NCI-H446 treated with DMSO at 0.1 percent for 48 hours (cell line): ENCODE data around the gene RBM12.
"Not testable (repeated sequence)": the region's sequence is repeated elsewhere in the genome, so short reads cannot be mapped to it uniquely, and the experiment has no call there.

ENCODE experiments used
- DNase-seq: peaks from one replicate; lab custom pipeline; 2025; lab: John Stamatoyannopoulos, UW

RBM12 gene, protein sequence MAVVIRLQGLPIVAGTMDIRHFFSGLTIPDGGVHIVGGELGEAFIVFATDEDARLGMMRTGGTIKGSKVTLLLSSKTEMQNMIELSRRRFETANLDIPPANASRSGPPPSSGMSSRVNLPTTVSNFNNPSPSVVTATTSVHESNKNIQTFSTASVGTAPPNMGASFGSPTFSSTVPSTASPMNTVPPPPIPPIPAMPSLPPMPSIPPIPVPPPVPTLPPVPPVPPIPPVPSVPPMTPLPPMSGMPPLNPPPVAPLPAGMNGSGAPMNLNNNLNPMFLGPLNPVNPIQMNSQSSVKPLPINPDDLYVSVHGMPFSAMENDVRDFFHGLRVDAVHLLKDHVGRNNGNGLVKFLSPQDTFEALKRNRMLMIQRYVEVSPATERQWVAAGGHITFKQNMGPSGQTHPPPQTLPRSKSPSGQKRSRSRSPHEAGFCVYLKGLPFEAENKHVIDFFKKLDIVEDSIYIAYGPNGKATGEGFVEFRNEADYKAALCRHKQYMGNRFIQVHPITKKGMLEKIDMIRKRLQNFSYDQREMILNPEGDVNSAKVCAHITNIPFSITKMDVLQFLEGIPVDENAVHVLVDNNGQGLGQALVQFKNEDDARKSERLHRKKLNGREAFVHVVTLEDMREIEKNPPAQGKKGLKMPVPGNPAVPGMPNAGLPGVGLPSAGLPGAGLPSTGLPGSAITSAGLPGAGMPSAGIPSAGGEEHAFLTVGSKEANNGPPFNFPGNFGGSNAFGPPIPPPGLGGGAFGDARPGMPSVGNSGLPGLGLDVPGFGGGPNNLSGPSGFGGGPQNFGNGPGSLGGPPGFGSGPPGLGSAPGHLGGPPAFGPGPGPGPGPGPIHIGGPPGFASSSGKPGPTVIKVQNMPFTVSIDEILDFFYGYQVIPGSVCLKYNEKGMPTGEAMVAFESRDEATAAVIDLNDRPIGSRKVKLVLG

DNA sequence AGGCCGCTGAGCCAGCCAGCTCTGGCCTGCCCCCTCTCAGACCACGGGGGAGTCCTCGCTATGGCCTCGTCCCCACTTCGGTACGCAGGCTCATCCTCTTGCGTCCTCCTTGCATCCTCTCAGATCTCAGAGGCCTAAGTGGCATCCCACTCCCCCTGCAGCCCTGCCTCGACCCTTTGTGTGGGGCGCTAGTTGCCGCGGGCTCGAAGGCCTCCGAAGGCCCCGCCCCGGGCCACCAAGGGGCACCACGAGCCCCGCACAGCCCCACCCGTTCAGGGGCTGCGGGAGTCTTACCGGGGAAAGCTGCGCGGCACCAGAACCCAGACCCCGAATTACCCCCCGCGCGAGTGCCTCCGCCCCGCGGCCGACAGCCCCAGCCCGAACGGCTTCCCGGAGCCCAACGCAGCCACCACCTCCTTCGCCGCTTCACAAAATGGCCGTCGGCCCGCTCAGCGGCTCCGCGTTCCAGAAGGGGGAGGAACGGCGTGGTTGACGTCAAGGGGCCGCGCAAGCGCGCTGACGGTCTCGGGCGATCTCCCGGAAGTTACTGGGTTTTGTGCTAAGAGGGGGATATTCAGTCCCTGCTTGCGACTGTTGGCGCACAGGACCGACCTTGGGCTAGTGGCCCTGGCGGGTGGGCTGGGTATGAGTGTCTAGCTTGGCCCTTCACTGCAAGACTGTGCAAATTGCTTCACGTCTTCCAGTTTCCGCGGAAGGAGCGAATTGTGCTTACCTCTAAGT lies at the start of gene RBM12, which contains the start of gene CPNE1:
Gene RBM12, minus strand, starts transcription at position 435 of the 741 bp plus-strand sequence. CDS start 9,578 bp downstream, outside the sequence.
Gene CPNE1, minus strand, starts transcription at position 435 of the 741 bp plus-strand sequence. CDS start 31,977 bp downstream, outside the sequence.
- DNase-seq, result peak; percentile 83

DNA sequence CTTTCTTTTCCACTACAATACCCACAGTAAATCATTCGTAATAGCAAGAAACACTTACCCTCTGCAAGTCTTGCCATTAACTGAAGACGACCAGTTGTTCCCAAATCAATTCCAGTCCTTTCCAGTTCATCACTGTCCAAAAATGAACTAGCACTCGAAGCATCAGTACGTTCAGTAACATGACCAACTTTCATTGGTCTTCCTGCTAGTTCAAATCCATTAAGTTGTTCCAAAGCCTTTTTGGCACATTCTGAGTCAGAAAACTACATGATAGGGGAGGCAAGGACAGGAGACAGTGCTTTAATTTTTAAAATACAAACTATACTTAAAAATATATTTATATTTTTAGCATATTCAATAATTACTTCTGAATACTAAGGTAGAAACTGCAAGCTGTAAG lies 49.4 kb upstream of the RBM12 start:
- no peak for DNase-seq

DNA sequence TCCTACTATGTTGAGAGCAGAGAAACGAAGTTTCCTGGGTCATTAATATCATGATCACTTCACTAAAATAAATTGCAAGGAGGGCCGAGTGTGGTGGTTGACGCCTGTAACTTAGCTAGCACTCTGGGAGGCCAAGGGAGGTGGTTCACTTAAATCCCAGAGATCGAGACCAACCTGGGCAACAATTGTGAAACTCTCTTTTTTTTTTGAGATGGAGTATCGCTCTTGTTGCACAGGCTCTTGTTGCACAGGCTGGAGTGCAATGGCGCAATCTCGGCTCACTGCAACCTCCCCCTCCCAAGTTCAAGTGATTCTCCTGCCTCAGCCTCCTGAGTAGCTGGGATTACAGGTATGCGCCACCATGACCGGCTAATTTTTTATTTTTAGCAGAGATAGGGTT lies 48.4 kb upstream of the RBM12 start:
- DNase-seq, result not testable (repeated sequence)

DNA sequence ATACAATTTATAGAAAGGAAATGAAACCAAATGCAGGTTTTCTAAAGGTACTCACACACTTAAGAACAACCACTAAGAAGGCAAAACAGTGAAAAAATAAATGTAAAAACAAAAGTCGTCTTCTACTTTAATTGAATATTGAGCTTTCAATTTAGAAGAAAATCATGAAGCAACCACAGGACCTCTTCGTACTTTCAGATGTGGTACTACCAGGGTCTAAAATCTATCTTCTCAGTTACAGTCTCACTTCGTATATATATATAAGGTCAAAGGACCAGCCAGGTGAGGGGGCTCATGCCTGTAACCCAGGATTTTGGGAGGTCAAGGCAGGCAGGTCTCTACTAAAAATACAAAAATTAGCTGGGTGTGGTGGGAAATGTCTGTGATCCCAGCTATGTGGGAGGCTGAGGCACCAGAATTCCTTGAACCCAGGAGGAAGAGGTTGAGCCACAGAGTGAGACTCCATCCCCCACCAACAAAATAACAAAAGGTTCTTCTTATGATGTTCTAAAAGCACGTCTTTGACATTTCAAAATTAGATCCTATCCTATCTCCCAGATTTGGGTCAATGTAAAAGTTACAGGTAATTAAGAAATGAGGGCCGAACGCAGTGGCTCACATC lies 47.0 kb upstream of the RBM12 start:
- DNase-seq, result no peak

DNA sequence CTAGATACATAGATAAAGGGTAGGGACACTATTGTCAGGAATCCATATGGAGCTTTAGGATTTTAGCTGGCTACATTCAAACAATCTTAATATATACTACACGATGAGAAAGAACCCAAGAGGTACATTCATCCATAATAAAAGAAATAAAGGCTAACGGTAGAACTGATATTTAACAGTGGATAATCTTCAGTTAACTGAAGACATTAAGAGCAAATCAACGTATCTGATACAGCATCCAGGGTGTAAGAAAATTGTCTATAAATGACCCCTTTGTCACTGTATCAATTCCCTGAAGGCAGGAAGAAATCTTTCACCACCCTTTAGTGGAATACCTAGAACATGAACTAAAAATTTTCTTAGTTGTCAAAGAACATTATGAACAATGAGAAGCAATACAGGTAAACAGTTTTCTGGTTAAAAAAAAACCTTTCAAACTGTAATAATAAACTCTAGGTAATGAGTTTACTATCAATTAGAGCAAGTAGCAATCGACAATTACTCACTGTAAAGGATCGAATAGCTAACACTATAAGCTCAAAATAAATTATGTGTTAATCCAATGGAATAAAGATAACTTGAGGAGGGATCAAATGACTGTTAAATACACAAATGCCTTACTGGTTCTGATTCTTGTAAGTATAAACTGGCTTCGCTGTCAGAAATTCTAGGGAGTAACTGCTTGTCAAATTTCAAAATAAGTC lies 46.3 kb upstream of the RBM12 start:
- no peak for DNase-seq

DNA sequence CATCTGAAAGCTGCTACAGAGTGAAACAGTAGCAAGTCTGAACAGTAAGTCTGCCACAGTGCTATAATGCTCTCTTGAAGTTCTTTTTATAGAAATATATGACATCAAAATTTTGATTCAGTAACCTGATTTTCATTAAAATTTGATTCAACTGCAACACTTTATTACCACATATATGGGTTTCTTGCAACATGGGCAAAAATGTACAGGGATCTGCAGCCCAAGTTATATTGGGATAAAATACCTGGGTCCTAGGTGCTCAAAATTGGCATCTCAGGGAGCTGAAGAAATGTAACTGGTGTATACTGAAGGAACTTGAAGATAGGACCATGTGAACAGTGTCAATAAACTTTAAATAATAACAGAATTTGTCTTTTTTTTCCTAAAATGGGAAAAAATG lies 45.3 kb upstream of the RBM12 start:
- DNase-seq, result no peak

DNA sequence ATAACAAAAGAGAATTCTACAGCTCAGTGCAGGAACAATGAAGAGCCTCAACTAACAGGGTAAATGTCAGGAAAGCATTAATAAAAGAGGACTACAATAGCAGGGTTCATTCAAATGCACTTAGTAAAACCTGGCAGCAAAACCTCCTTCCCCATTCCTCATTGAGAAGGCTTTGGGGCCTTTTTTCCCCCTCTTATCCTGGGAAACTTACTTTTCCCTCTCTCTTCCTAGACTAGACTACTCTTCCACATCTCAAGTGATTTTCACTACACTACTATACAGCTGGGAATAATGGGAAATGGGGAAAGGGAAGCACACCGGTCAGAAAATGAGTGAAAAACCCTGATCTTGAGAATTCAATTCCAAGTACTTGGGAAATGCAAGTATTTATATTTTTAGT lies 44.6 kb upstream of the RBM12 start:
- no peak for DNase-seq

DNA sequence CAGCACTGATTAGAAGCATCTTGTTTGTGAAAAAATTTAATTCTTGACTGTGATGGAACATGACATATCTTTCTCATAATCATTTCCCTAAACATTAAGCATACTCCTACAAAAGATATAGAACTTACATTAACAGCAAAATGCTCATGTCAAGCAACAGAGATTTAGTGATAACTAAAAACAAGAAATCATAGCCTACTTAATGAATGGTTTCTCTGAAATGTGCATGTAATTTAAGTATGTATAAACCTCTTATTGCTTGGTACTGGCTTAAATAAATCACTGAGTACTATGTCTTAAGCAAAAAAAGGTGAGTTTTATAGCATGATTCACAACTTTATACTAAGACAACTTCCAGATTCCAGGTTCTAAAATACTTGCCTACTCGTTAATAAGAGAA lies 43.8 kb upstream of the RBM12 start:
- no peak for DNase-seq

DNA sequence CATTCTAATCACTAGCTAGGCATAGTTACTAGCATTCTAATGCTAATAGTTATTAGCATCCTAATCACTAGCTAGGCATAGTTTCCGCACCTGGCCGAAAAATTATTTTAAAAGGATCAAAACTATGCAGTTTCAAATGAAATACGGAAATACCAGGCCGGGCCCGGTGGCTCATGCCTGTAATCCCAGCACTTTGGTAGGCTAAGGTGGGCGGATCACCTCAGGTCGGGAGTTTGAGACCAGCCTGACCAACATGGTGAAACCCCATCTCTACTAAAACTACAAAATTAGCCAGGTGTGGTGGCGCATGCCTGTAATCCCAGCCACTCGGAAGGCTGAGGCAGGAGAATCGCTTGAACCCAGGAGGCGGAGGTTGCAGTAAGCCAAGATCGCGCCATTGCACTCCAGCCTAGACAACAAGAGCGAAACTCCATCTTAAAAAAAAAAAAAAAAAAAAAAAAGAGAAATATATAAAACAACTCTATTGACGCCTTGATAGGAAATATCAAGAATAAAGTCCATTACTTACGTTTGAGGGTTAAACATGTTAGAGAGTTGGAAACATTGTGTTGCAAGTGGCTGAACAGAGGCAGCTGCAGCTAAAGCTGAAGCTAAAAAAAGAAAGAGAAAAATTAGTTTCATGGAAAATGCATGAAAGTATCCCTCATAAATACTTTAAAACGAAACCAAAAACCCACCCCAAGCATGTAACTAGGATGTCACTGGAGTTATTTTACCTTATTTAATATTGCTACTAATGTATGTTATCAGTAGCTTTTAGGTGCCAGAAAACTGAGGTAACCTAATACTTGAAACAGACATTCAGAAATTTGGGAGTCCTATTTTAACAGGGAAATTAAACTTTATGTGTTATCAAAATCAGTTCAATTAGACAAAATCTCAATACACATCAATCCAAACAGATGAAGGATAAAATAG lies 42.2 kb upstream of the RBM12 start:
- DNase-seq, result not testable (repeated sequence)

DNA sequence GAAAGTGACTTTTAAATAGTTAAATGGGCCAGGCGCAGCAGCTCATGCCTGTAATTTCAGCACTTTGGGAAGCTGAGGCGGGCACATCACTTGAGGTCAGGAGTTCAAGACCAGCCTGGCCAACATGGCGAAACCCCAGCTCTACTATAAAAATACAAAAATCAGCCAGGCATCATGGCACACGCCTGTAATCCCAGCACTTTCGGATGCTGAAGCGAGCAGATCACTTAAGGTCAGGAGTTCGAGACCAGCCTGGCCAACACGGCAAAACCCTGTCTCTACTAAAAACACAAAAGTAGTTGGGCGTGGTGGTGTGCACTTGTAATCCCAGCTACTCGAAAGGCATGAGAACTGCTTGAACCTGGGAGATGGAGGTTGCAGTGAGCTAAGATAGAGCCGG lies 41.2 kb upstream of the RBM12 start:
- not testable (repeated sequence) for DNase-seq

DNA sequence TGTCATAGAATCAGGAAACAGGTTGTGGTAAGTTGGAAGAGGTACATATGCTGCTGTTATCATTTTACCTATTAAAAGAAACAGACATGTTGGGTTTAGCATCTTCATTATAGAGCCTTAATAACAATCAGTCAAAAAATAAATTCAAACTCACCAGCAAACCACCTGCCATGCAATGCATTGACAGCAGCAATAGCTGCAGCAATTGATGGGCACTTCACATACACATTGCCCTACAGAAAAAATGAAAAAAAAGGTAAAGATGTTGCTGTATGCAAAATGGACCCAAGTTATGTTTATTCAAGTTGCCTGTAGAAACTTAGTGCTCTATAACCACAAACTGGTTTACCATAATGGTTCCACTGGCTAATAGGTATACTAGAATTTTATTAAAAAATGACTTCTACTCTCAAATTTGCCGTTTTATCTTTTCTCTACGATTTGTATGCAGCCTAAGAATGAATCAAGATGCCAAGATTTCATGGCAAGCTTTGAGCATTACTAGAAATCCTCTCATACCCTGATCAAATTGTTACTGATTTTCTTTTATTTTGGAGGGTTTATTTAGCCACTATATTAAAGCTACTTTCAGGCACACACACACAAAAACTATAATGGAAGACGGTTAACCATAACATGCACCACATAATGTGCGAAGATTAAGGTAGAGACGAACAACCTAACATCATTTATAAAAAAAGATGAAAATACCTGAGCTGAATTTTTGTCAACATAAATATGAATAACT lies 40.0 kb upstream of the RBM12 start:
- DNase-seq, result no peak

DNA sequence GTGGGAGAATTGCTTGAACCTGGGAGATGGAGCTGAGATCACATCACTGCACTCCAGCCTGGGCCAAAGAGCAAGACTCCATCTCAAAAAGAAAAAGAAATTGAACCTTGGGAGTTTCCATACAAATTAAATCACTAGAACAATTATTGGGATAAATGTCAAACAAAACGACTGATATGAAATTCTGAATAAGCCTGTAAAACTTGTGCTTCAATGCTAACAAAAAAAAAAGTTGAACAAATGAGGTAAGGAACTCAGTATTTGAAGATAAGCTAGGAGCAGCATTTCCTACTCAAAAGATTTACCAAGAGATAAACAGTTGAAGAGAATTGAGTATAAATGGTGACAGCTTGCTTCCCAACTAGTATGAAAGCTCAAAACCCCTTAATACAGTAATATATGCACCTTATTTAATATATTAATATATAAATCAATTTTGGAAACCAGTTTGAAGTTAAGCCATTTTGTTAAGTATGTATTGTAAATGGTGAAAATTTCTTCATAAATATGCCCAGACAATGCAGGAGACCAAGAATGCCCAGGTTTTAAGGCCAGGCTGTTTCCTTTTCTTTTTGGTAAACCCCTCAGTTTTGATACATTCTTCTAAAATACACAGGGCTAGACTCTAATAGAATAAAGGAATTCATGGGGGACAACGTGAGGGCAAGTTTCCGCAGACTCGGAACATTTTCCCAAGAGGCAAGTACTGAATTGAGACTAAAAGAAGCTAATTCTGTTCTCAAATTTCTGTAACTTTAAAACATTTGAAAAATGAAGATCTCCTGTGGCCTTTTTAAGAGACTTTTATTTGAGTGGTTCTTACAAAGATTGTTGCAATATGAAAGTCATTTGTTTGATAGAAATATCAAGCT lies 38.4 kb upstream of the RBM12 start:
- no peak for DNase-seq

DNA sequence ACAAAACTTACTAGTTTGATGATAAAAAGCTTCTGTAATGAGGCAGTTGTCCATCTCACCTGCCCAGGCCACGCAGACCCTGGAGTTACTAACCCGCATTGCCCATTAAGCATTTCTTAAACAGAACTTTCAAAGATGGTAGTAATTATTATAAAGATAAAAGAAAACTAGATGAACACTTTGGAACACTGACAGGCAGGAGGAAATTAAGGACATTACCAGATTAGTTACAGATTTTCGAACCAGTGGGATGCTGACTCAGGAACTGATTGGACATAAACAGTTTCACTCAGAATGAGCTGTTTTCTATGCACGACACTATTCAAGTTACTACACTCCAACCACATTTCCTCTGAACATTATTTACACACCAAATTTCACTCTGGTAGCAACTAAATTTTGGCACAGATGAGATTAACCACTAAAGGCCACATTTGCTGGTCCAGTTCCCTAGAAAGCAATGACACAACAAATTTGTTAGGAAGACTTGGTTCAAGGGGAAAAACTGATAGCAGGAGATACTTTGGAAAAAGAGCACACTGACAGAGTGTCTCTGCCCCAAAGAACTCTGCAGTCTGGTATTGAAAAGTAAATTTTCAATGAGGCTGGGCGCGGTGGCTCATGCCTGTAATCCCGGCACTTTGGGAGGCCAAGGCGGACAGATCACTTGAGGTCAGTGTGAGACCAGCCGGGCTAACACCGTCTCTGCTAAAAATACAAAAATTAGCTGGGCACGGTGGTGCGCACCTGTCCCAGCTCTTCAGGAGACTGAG lies 37.5 kb upstream of the RBM12 start:
- DNase-seq, result no peak

DNA sequence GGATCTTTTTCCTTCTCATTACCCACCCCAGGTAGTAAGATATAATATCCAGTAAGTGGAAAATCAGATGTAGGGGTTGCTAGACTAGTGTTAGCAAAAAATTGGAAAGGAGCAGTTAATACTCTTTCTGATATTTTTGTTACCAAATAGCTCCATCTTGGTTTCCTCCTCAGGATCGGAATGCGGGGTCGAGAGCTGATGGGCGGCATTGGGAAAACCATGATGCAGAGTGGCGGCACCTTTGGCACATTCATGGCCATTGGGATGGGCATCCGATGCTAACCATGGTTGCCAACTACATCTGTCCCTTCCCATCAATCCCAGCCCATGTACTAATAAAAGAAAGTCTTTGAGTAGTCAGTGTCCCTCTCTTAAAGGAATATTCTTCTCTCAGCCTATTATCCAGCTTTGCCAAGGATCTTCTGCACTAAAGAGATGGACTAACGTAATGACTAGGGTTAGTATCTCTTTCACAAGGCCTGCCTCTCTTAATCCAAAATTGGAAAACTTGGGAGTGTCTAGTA lies 36.0 kb upstream of the RBM12 start:
- no peak for DNase-seq

DNA sequence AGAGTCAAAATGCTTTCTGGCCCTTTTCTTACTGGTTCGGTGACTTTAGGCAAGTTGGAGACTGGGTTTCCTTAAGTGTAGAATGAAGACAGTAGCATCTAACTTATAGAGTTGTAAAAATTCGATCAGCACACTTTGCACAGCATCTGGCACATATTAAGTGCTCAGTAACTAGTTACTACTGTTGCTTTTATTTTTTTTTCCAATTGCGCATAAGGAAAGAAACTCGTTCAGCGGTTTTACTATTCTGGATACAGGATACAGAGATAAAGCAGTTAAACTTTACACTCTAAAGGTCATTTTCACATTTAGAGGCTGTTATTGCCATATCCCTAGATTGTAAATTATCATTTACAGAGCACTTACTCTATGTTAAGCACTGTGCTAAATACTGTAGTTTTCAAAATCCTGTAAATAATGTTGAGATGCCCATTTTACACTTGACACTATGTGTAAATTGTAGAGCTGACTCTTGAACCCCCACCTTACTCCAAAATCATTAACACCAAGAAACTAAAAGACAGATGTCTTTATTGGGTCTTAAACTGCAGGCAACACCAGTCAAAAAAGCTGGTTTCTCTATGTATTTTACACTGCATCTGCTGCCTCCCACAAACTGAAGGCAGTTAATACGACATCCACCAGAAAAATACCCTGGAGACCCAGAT lies 35.4 kb upstream of the RBM12 start:
- no peak for DNase-seq

DNA sequence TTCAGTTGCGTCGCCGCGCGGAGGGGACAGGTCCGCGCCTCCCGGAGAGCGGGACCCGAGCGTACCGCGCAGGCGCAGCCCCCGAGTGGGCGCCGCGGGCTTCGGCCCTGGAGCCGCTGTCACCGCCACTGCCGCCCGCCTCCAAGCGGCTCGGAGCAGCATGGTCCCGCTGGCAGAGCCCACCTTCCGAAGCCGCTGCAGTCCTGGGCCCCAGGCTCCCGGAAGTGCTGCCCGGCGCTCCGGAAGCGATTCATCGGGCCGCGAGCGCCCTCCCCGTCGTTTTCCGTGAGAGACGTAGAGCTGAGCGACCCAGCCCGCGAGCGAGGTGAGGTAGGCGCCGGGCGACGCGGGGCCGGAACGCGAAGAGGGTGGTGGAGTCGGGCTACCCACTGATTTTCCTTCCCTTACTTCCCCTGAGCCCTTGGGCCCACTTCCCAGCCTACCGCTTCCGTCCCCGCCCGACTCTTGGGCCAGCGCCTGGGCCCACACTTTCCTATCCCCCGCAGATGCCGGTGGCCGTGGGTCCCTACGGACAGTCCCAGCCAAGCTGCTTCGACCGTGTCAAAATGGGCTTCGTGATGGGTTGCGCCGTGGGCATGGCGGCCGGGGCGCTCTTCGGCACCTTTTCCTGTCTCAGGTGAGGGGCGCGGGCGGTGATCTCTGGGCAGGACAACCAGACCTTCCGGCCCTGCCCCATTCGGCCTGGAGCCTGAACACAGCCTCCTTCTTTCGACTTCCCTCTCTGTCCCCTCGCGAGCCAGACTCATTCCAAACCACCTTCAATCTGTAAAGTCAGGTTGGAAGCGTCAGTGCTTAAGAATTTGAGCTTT lies 34.6 kb upstream of the RBM12 start, which contains the start of the genes NFS1 and ROMO1:
Gene NFS1, minus strand, starts transcription at position 226 of the 830 bp plus-strand sequence. Its CDS starts 64 bp downstream, at position 162.
Gene ROMO1, plus strand, starts transcription at position 279 of the 830 bp plus-strand sequence. Its CDS starts 228 bp downstream, at position 507.
- peak; percentile 76 for DNase-seq
